ENCODE results near the gene NOL3.

The NOL3 gene

DNA sequence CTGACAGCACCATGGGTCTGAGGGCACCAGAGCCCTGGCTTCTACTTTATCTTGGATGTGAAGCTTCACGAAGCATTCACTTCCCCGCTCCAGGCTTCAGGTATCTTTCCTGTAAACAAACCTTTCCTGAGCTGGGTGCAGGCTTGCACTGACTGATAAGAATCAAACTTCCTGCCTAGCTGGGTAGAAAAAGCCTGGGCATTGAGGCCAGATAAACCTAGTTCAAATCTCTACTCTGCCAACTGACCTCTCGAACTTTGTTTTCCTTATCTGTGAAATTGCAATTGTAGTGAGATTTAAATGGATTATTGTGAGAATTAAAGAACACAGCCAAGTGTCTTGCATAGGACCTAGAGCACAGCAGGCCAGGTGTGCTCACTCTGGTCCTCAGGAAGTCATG, 53.7 kb downstream of the NOL3 start:
- Histone ChIP-seq H3K27ac (ENCODE audit: low read length) (no peak overlapping the region), H3K4me1 (ENCODE audit: control insufficient read depth, insufficient read depth, low read length) (peaks cover 22% of the 10 kb centered on the region), H3K27me3 (ENCODE audit: control insufficient read depth in 1 of 2, insufficient read depth in 2 of 2, low read length in 2 of 2) (no peaks in the 10 kb centered on the region), H3K9me3 (ENCODE audit: control insufficient read depth in 2 of 2, low read length in 2 of 2) (no peaks in the 10 kb centered on the region), H3K4me3 (ENCODE audit: low read length in 2 of 2) (no peak overlapping the region), H3K36me3 (ENCODE audit: control insufficient read depth in 2 of 2, insufficient read depth in 2 of 2, low read length in 2 of 2) (peaks cover 8 to 9% of the 10 kb centered on the region in 2 donors), H3K9ac (ENCODE audit: low read length in 2 of 2) (no peak overlapping the region)

Measured in stomach smooth muscle (tissue), 2 donors.